Measurements from ENCODE around the gene FMNL3.

FMNL3 gene

DNA sequence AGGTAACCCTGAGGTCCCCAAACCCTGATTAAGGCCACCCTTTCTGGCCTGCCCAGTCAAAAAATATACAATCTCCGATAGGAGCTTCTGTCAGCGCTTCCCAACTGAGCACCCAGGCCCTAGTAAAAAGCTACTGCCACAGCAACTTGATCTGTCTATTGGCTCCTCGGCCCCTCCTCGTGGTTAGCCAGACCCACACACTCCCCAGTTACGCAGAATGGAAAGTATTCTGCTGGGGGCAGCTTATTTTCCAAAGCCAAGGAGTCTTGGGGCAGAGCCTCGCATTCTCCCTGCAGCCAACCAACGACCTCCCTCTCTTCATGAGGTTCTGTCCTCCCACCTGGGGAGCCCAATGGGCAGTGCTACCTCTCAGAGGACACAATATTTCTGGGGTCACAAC, 32.1 kb downstream of the FMNL3 start:
- DNase-seq (ENCODE audit: low spot score), result no peak

DNA sequence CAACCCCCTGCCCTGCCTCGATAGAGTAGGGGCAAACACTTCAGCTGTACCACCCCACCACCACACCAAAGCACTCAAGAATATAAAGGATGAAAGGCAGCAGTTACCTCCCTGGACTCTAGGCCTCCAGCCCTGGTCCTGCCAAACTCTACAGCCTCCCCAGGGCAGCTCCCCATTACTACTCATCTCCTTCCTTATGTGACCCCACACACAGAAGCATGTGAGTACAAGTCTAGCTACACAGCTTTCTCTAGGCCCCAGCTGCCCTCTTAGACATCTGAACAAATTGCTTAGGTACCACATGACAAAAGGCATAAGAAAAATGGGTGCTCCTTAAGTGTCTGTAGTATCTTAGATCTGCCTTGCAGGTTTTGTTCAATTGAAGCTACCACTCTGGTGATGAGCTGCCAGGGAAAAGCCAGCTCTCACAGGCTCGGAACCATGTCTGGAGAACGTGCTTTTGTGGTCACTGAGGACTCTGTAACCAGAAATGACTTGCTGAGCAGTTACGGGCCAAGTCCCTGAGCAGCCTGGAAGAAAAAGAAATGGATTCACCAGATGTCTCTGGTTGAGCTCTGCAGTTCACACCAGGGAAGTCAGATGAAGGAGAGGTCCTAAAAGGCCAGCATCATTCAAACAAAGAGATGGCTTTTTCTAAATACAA, 32.8 kb downstream of the FMNL3 start:
- DNase-seq (ENCODE audit: low spot score), result no peak

DNA sequence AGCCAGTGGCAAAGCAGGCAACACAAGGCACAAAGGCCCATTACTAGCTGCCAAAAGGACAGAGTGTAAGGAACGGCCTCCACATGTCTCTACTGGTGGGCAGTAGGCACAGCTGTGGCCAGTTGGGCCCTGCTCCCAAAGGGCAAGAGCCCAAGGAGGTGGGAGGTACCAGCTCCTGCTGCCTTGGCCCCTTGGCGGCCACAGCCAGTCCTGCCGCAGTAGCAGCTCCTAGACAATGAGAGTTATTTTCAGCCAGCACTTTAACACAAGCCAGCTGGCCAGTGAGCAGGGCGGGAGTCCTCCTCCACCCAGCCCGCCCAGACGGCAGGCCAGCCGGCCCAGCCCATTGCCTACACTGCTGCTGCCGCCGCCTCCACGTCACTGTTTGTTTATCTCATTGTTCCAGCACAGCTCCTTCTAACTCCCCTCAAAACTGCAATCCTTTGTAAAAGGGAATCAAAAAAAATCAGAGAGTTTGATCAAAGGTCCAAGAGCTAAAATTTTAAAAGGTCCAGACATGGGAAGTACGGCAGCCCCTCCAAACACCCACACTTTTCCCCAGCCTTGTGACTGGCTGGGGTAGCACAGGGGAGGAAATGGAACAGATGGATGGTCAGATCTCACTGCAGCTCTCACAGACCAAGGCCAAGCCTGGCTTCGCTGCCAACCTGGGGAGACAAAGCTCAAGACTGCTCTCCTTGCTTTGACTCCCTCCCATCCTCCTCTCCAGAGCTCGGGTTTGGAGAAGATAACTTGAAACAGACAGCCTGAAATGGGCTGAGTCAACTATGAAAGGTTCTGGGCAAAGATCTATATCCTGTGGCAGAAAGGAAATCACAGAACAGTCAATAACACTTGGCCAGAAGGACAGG, 33.5 kb downstream of the FMNL3 start:
- no peak for DNase-seq (ENCODE audit: low spot score)

DNA sequence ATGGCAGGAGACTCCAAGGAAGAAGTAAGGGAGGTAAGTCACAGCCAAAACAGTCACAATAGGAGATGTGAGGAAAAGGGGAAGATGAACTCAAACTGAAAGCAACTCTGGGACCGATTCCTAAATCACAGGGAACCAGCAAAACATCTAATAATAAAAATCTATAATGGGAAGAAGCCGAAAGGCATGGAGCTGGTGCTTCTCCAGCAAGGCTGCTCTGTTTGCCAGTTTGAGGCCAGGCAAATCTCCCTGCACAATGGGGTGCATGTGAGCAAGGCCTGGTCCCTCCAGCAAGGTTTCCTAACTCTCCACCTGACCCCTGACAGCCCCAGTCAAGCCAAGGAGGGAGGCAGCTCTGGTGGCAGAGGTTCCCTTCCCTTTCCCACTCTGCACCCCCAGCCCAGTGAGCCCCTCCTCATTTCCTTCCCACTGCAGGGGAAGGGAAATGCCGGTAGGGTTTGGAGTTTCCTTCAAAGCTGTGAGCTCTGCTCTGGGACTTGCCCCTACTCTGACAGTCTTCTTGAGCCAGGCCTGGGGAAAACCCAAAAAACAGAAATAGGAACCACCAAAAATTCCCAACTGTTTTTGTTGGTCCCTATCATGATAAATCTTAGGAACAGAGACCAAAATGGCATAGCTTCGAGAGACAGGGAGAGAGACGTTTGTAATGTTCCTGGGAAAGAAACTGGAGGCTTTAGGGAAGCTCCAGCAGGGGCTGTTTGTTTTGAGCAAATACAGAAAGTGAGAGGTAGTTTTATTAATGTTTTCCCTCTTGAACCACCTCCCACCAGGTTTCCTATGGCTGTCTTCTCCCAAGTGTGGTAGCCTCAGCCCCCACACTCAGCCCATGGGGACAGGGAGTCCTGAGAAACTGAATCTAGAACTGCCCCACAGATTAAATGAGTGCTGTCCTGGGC, 34.6 kb downstream of the FMNL3 start:
- DNase-seq (ENCODE audit: low spot score), result no peak

DNA sequence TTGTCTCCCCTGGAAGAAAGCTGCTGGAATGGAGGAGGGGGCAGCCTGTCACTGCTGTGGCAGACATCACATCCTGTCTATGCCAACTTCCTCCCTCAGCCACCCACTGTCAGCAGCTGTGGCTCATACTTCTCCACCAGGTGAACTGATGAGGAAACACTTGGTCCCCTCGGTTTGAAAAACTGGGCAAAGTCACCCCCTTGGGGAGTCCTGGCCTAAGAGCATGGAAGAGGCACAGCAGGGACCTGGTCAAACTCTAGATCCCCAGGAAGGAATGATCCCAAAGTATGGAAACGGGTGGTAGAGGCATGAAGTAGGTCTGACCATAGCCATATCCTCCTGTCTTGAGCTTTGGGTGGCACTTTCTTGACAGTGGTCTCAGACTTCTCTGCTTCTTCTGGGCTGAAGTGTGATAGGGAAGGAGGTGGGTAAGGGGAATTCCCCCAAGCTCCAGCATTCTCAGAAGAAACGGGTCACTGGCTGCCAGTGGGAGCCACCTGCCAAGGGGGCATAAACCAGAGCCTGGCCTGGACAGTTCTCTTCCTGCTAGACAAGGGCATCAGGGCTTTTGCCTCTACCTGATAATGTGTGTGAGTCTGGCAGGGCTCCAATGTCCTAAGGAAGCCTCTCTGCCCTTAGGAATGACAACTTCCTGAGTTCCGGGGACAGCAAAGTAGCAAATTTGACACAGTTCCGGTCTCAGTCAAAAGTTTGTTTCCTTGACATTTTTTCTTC, 36.0 kb downstream of the FMNL3 start:
- DNase-seq (ENCODE audit: low spot score), result no peak

DNA sequence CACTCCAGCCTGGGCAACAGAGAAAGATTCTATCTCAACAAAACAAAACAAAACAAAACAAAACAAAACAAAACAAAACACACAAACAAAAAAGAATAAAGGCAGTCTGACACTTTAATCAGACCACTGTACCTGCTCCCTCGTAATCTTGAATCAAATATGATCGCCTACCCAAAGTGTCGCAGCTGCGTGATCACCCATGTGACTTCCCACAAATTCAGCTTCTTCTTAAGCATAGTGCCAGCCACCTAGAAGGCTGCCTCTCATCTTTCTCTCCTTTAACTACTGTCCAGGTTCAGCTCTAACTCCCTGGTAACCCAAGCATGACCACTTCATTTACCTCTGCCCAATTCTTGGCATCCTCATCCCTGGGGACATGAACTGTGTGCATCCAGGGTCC, 37.4 kb downstream of the FMNL3 start:
- no peak for DNase-seq (ENCODE audit: low spot score)

DNA sequence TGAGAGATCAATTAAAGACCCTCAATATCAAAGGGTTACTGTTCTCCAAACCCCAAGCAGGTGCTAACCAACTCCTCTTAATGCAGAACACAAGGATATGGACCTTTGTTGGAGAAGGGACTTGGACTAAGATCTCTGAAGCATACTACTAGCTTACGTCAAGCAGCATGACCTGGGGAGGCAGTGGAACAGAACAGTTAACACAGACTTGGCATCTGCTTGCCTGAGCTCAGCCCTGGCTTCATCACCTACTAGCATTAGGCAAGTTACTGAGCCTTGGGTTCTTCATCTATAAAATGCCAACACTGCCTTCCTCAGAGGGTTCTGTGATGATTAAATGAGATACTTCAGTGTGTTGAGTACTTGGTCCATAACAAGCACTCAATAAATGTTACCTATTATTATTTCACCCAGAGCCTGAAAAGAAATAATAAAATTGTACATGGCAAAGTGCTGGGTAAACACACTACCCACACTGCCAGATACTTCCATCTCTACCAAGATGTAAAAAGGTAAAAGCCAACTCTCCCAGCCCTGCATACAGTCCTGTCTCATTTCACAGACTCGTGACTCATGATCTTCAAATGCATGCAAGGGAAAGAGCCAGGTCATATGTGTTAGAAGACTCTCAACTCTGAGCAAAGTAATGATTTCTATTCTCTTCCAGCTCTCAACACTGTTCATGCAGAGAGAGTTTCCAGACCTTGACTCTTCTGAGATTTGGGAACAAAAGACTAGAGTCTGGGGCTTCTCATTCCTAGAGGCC, 39.7 kb downstream of the FMNL3 start:
- DNase-seq (ENCODE audit: low spot score), result no peak

DNA sequence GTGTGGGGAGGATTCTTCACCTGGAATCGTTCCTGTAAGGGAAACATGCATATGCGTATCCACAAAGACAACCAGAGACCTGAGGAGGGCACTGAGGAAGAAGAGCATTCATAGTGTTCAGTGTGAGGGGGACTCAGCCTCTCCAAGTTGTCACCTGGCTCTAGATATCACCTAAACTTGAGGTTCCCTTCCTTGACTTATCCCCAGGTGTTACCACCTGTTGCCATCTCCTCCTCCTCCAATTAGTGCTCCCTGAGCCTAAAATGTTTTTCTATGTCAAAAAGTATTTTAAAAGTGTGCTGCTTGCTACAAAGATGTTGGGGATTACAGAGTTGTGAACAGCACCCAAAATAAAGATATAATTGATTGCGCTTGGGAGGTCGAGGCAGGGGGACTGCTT, 41.0 kb downstream of the FMNL3 start:
- no peak for DNase-seq (ENCODE audit: low spot score)

DNA sequence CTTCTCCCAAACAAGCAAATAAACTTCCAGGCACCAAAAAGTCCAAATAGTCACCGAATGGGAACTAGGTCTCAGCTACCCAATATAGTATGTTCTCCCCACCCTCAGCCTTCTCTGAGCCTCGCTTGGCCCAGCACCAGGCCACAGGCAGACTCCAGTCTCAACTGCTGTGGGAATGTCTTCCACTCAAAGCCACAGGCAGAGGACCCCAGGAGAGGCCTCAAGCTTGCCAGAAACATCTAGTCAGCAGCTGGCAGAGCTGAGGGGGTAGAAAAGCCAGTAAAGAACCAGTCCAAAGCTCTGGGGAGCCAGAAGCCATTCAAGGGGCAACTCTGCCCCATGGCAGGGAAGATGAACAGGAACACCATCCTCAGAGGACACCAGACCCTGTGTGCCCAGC, 41.8 kb downstream of the FMNL3 start:
- DNase-seq (ENCODE audit: low spot score), result no peak

DNA sequence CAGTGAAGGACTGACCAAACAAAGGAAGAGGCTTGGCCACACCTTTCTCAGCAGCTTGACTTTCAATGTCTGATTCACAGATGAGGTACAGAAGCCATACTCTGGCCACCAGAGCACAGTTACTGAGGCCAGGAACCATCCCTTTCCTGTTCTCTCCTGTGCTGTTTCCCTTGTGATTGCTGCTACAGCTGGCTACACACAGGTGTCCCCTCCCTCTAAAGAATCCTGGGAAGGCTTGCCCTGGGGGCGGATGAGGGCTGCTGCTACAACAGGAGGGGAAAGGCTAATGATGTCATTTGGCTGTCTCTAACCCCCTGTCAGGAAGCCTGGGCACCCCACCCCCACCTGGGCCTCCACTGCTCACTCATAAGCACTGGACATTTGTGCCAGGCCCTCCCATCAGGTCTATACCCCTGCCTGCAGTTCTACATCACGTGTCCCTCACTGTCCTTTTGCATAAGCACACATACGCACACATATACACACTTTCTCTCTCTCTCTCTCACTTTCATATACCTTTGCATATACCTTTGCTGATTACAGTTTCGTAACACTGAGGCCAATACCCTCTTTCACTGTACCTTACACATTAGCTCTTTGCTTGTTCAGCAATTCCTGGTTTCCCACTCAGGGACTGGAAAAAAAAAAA, 42.5 kb downstream of the FMNL3 start:
- no peak for DNase-seq (ENCODE audit: low spot score)

DNA sequence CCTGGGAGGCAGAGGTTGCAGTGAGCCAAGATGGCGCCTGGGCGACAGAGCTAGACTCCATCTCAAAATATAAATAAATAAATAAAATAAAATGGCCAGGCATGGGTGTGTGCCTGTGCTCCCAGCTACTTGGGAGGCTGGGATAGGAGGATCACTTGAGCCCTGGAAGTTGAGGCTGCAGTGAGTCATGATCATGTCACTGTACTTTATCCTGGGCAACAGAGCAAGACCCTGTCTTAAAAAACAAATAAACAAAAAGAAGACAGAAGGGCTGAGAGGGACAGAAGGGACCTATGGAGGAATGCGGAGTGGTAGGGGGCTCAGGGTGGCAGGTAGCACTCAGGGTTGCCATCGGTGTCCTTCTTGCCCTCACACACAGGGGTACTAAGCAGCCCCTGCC, 43.0 kb downstream of the FMNL3 start:
- DNase-seq (ENCODE audit: low spot score), result no peak

DNA sequence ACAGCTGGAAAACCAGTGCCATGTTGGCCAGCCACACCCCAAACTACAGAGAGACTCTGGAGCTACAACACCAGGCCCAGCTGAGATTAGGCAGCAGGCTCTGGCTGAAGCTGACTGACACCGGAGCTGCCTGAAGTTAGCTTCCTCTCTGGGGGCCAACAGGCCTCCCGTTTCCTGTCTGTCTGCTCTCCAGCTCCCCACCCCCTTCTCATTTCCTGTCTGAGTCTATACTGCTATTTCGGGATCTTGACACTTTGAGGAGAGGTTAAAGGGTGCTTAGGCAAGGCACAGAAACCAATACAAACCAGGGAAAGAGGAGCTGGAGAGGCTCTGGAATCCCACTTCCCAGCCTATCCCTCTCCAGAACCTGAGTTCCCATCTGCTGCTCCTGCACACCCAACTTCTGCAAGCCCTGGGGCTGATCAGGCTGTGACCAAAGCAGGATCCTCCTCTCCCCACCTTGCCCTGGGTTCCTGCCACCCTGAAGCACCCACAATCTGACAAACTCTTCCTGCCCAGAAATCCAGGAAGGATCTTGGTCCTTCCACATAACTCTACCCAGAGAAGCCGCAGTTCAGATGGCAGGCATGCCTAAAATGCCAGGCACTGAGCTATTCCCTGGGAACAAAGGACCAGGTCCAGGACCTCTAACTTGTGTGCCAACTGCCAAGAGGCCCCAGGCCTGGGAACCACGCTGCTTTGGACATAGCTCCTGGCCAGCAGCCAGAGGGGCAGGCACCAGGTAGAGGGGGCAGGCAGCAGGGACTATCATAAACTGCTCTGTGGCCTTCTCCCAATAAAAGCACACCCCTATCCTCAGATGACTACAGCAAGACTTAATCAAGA, 44.0 kb downstream of the FMNL3 start:
- DNase-seq (ENCODE audit: low spot score), result no peak

DNA sequence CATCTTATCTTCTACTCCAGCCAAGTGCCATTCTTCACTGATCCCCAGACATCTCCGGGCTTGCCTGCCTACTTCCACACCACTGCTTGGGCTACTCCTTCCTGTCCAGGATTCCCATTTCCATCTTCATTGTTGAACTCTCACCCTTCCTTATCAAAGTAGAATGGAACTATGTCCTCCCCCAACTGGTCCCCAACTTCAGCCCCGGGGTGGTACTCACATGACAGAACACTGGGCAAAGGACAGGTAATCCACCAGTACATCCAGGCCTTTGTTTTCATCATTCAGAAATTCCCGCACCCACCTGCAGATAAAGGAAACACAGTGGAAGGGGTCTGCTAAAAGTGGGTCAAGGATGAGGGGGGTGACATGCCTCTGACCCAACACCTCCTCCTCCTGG, 45.5 kb downstream of the FMNL3 start:
- no peak for DNase-seq (ENCODE audit: low spot score)

DNA sequence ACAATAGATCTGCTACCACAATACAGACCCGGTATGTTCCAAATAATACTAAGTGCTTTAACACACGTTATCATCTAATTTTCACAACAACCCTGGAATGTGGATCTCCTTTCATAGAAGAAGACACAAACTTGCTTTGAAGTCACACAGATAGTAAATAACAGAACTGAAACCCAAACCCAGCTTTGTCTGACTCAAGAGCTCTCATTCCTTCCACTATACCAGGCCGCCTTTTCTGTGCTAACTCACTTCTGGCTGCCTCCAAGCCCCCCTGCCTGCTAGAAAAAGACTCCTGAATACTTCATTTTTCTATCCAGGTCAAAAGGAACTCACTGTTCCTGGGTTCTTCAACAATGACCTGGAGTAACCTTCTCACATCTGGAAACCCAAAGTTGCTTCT, 46.0 kb downstream of the FMNL3 start:
- no peak for DNase-seq (ENCODE audit: low spot score)

DNA sequence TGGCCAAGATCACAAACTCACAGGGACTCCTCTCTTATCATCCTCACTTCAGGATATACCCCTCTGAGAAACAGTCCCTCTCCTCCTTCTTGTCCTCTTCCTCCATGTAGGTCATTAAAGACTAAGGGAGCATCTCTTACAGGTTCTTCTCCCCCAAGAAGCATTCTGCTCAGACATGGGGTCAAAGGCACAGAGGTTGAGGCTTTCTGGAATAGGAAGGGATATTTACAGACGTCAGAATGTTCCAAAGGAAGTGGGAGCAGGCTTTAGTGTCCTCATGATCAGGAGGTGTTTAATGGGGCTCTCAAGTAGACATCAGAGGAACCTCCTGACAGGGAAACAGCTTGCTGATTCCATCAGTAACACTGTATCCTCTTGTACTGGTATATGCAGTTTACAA, 47.5 kb downstream of the FMNL3 start:
- no peak for DNase-seq (ENCODE audit: low spot score)

DNA sequence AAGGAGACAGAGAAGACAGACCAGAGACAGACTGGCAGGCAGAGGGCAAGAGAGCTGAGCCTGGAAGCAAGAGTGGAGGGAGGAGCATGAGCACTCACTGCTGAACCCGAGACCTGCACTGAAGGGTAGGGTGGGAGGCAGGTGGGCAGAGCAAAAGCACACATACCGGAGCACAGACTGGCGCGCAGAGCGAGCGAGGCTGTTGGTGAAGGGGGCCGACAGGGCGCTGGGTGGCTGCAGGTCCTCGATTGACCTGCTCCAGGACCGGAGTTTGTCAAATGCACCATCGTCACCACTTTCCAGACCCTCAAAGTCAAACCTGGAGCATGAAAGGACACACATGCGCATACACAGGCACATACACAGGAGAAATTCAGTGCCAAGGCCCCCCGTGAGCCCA, 48.9 kb downstream of the FMNL3 start:
- no peak for DNase-seq (ENCODE audit: low spot score)

DNA sequence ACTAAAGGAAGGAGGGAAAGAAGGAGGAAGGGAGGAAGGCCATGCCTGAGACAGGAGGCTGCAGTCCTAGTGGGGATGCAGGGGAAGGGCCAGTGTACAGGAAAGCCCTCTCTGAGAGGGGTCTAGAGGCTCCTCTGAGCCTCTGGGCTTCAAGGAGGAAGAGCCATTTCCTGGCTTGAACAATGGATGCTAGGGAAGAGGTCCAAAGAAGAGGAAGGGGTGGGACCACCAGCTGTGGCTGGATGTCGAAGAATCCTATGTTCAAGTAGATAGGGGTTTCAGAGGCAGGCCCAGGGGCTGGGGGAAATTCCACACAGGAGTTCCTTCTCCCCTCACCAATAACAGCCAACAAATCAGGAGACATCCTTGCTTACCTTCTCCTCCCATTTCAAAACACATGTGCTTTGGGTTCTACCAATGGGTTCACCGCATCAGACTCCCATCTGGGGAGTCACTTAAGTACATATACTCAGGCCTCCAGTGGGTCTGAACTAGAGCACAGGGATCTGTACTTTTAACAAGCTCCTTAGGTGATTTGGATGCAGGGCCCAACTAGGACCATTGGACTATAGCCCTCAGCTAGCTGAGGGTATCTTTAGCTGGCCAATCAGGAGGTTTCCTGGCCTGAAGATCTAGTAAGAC, 51.5 kb downstream of the FMNL3 start:
- DNase-seq (ENCODE audit: low spot score), result no peak

DNA sequence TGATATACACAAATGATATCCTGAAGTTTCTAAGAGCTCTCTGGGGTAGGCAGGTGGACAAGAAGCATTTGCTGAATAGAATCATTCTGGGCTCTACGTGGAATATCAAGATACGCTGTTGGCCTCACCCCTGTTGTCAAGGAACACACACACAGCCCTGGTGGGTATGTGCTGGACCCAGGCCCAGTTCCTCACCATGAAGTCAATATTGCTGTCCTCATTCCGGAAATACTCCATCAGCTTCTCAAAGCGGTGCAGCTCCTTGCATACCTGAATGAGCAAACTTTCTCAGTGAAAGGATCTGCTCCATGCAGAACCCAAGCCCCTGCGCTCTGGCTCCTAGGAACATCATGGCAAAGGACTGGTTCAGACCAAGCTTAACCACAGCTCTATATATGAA, 52.5 kb downstream of the FMNL3 start:
- DNase-seq (ENCODE audit: low spot score), result no peak

DNA sequence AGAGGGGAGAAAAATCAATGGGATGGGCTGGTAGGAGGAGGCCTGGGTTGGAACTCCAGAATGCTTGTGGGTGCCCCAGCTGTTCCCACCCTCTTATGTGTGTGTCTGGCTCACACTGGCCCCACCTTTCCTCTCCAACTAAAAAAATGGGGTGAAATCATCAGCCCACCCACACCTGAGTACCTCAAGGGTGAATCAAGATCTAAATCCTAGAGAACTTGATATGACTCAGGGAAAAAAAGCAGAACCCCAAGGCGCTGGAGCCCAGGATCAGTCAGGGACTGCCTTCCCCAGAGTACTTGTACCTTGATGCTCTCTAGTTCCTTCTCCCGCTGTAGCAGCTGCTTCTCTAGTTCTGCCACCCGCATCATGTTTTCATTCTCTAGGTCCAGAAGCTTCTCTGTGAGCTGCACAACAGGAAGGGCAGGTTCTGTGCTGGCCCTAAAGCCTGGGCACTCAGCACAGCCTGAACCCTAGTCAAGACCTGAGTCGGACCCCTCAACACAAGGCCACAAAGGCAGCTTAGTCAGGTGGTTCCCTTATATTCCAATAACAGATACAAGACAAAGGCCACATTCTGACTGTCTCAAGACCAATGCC, 54.2 kb downstream of the FMNL3 start:
- no peak for DNase-seq (ENCODE audit: low spot score)
